Measurements from ENCODE around the gene CDK2AP2.
A peak's percentile ranks its signal among the peaks of the same experiment; 100 is the strongest.
"Not testable (repeated sequence)": the region's sequence is repeated elsewhere in the genome, so short reads cannot be mapped to it uniquely, and the experiment has no call there.

The CDK2AP2 gene

GRCh38 chr11:67490727-67491065 lies 17.3 kb downstream of the CDK2AP2 start:
- Histone ChIP-seq H3K4me3 (ENCODE audit: severe bottlenecking) (no peak overlapping the region), H3K4me1 (ENCODE audit: insufficient read depth, poor library complexity, severe bottlenecking) (peaks cover 4% of the 10 kb centered on the region), H3K36me3 (ENCODE audit: low read depth) (peaks cover 39% of the 10 kb centered on the region), H3K27me3 (ENCODE audit: insufficient read depth, poor library complexity, severe bottlenecking) (no peaks in the 10 kb centered on the region), H3K9me3 (ENCODE audit: severe bottlenecking) (no peaks in the 10 kb centered on the region), H3K27ac (ENCODE audit: poor library complexity, severe bottlenecking) (no peak overlapping the region)
- TF ChIP-seq CTCF (IDR thresholded peaks at IDR 0.05; ENCODE audit: poor library complexity, severe bottlenecking) = no peak
- DNase-seq (ENCODE audit: low spot score) (no peak), ATAC-seq (ENCODE audit: low read depth) (0 out of 3 replicates have a peak, but pooled peaks have one; percentile 5)

- no peaks in the 10 kb centered on the region for H3K9me3 ChIP-seq (ENCODE audit: severe bottlenecking)
- peaks cover 36% of the 10 kb centered on the region for H3K36me3 ChIP-seq (ENCODE audit: low read depth)
- DNase-seq (ENCODE audit: low spot score) (peak; percentile 59), ATAC-seq (ENCODE audit: low read depth) (0 out of 3 replicates have a peak, but pooled peaks have one; percentile 7)
- no peaks in the 10 kb centered on the region for H3K27me3 ChIP-seq (ENCODE audit: insufficient read depth, poor library complexity, severe bottlenecking)
- peaks cover 4% of the 10 kb centered on the region for H3K4me1 ChIP-seq (ENCODE audit: insufficient read depth, poor library complexity, severe bottlenecking)
- no peak overlapping the region for H3K4me3 ChIP-seq (ENCODE audit: severe bottlenecking)
- TF ChIP-seq CTCF (IDR thresholded peaks at IDR 0.05; ENCODE audit: poor library complexity, severe bottlenecking) = no peak
- no peak overlapping the region for H3K27ac ChIP-seq (ENCODE audit: poor library complexity, severe bottlenecking)
These were observed 17.9 kb downstream of the CDK2AP2 start for GRCh38 chr11:67489885-67490726.

- no peak overlapping the region for H3K27ac ChIP-seq (ENCODE audit: poor library complexity, severe bottlenecking)
- H3K4me1 ChIP-seq (ENCODE audit: insufficient read depth, poor library complexity, severe bottlenecking) = peaks cover 4% of the 10 kb centered on the region
- peaks cover 32% of the 10 kb centered on the region for H3K36me3 ChIP-seq (ENCODE audit: low read depth)
- no peaks in the 10 kb centered on the region for H3K9me3 ChIP-seq (ENCODE audit: severe bottlenecking)
- no peaks in the 10 kb centered on the region for H3K27me3 ChIP-seq (ENCODE audit: insufficient read depth, poor library complexity, severe bottlenecking)
- no peak for ATAC-seq (ENCODE audit: low read depth)
- DNase-seq (ENCODE audit: low spot score) = no peak
- no peak overlapping the region for H3K4me3 ChIP-seq (ENCODE audit: severe bottlenecking)
- no peak for TF ChIP-seq CTCF (IDR thresholded peaks at IDR 0.05; ENCODE audit: poor library complexity, severe bottlenecking)
These were observed 18.6 kb downstream of the CDK2AP2 start for GRCh38 chr11:67489203-67489884.

GRCh38 chr11:67486481-67487195 lies 21.3 kb downstream of the CDK2AP2 start:
- peaks cover 11% of the 10 kb centered on the region for H3K4me1 ChIP-seq (ENCODE audit: insufficient read depth, poor library complexity, severe bottlenecking)
- H3K4me3 ChIP-seq (ENCODE audit: severe bottlenecking) = no peak overlapping the region
- DNase-seq (ENCODE audit: low spot score) = no peak
- no peaks in the 10 kb centered on the region for H3K9me3 ChIP-seq (ENCODE audit: severe bottlenecking)
- ATAC-seq (ENCODE audit: low read depth) = no peak
- no peak overlapping the region for H3K27ac ChIP-seq (ENCODE audit: poor library complexity, severe bottlenecking)
- H3K36me3 ChIP-seq (ENCODE audit: low read depth) = peaks cover 16% of the 10 kb centered on the region
- H3K27me3 ChIP-seq (ENCODE audit: insufficient read depth, poor library complexity, severe bottlenecking) = no peaks in the 10 kb centered on the region
- TF ChIP-seq CTCF (IDR thresholded peaks at IDR 0.05; ENCODE audit: poor library complexity, severe bottlenecking) = no peak

GRCh38 chr11:67485873-67486361 lies 22.0 kb downstream of the CDK2AP2 start:
- ATAC-seq (ENCODE audit: low read depth) = not testable (repeated sequence)

More at GRCh38 chr11:67485873-67486361, 22.0 kb downstream of the CDK2AP2 start:
- H3K4me3 ChIP-seq (ENCODE audit: severe bottlenecking); DNase-seq (ENCODE audit: low spot score); H3K27me3 ChIP-seq (ENCODE audit: insufficient read depth, poor library complexity, severe bottlenecking); H3K9me3 ChIP-seq (ENCODE audit: severe bottlenecking); H3K27ac ChIP-seq (ENCODE audit: poor library complexity, severe bottlenecking): not testable (repeated sequence)
- Histone ChIP-seq H3K36me3 (ENCODE audit: low read depth) (peaks cover 16% of the 10 kb centered on the region), H3K4me1 (ENCODE audit: insufficient read depth, poor library complexity, severe bottlenecking) (peaks cover 11% of the 10 kb centered on the region)
